HG02571 (cell line): ENCODE results near the gene EIF5B.

ENCODE experiments used
- ATAC-seq: cut with Tn5 transposase; IDR thresholded peaks from one replicate; pipeline ENCODE4 v1.9.1; 2021; ENCODE audit warnings: mild to moderate bottlenecking, moderate library complexity; ENCODE audit not compliant: unreplicated experiment

EIF5B gene

GRCh38 chr2:99448556-99448955 lies 111.4 kb downstream of the EIF5B start:
- ATAC-seq = no peak

- ATAC-seq = no peak
Measured at GRCh38 chr2:99450199-99450598, 113.0 kb downstream of the EIF5B start.
